Testis (tissue), 3 donors: Measurements from ENCODE around the gene IFI30. TPM values are rescaled to one million over a fixed set of nuclear protein-coding genes. Genes with fewer than 3 reads are reported as not detected.
A peak's percentile ranks its signal among the peaks of the same experiment; 100 is the strongest.

ENCODE experiments used
- DNase-seq: peaks from one replicate; pipeline ENCODE4 v3.0.0-alpha.2; 2019
- H3K27ac ChIP-seq, 2 donors: fragments of 200-600 bp; sonication (generic); one replicate each; pipeline ENCODE4 v1.5.1; 2019
- H3K27me3 ChIP-seq: fragments of 200-600 bp; sonication (generic); one replicate; pipeline ENCODE4 v1.5.1; 2019
- H3K36me3 ChIP-seq: fragments of 200-600 bp; sonication (generic); one replicate; pipeline ENCODE4 v1.5.1; 2017; ENCODE audit warnings: low read depth; ENCODE audit errors: missing control alignments
- H3K4me1 ChIP-seq: fragments of 200-600 bp; sonication (generic); one replicate; pipeline ENCODE4 v1.5.1; 2019
- H3K4me3 ChIP-seq, 2 donors: fragments of 200-600 bp; sonication (generic); one replicate each; pipeline ENCODE4 v1.5.1; 2017 to 2019
- H3K9me3 ChIP-seq: fragments of 200-600 bp; sonication (generic); one replicate; pipeline ENCODE4 v1.5.1; 2017
- POLR2A ChIP-seq: fragments of 450-650 bp; IDR thresholded peaks from one replicate; pipeline ENCODE4 v1.6.1; 2017; ENCODE audit warnings: antibody characterized with exemption, mild to moderate bottlenecking, moderate library complexity
- WGBS, 2 donors: methylation state at CpG; one replicate each; pipeline ENCODE4 v1.1.5; 2018; 5-methylcytosine and 5-hydroxymethylcytosine counted together
- intact Hi-C: fragments of 100-400 bp; cut with DNase I; formaldehyde crosslinking; loops from one replicate; pipeline ENCODE4 v1.15.1; 2023; ENCODE audit warnings: low total_unique reads
- polyA plus RNA-seq: library from polyadenylated mRNA; stranded (reverse); fragments of 350-450 nt; fragmentation: Illumina TruSeq; extraction: RNeasy Lipid Tissue Mini Kit (QIAGEN cat#74804); gene quantifications from one replicate; pipeline ENCODE4 v1.2.3, GENCODE V29; 2014; ENCODE audit warnings: low read depth, low replicate concordance; ENCODE audit not compliant: insufficient read depth
- total RNA-seq, 2 donors: library from RNA; depleted of rRNA; stranded (reverse); fragments of >200 nt; gene quantifications; one replicate each; pipeline ENCODE4 v1.2.3, GENCODE V29; 2016
- TF ChIP-seq, protein P1 (sequence below), 3 experiments: fragments of 450-650 bp in 2 of 3; fragments of 200-600 bp in 1 of 3; sonication (generic) in 1 of 3; IDR thresholded peaks; one replicate each; pipeline ENCODE4 v1.5.1; 2016 to 2019; ENCODE audit warnings: antibody characterized with exemption in 3 of 3, mild to moderate bottlenecking in 2 of 3, moderate library complexity in 1 of 3

IFI30 gene
- total and polyA plus RNA-seq, 3 donors from 2014 or later, result 3.2 to 47.6 (median 7.4) TPM

DNA sequence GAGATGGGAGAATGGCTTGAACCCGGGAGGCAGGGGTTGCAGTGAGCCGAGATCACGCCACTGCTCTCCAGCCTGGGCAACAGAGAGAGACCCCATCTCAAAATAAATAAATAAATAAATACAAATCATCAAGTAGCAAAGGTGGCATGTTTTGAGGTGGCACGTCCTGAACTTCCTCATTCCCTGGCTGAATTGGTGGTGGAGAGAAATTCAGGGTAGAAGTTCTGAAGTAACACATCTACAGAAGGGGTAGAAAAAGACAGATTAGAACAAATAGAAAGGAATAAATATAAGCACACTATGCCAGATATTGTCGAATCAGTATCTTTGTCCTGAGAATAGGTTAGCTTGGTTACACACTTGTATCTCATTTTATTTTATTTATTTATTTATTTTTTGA is 6.3 kb downstream of the IFI30 start:
- no peak for DNase-seq
- TF ChIP-seq, protein P1, sequence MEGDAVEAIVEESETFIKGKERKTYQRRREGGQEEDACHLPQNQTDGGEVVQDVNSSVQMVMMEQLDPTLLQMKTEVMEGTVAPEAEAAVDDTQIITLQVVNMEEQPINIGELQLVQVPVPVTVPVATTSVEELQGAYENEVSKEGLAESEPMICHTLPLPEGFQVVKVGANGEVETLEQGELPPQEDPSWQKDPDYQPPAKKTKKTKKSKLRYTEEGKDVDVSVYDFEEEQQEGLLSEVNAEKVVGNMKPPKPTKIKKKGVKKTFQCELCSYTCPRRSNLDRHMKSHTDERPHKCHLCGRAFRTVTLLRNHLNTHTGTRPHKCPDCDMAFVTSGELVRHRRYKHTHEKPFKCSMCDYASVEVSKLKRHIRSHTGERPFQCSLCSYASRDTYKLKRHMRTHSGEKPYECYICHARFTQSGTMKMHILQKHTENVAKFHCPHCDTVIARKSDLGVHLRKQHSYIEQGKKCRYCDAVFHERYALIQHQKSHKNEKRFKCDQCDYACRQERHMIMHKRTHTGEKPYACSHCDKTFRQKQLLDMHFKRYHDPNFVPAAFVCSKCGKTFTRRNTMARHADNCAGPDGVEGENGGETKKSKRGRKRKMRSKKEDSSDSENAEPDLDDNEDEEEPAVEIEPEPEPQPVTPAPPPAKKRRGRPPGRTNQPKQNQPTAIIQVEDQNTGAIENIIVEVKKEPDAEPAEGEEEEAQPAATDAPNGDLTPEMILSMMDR (IDR thresholded peaks at IDR 0.05), result no peak
- no peak for TF ChIP-seq POLR2A
- Histone ChIP-seq H3K27me3 (no peaks in the 10 kb centered on the region), H3K9me3 (no peaks in the 10 kb centered on the region), H3K4me1 (no peaks in the 10 kb centered on the region), H3K36me3 (no peaks in the 10 kb centered on the region), H3K4me3 (no peak overlapping the region), H3K27ac (no peak overlapping the region)
- intact Hi-C loops, result no loop called here
- 92 to 95% methylated on average over 5 of the region's 5 CpGs for WGBS, 2 donors

DNA sequence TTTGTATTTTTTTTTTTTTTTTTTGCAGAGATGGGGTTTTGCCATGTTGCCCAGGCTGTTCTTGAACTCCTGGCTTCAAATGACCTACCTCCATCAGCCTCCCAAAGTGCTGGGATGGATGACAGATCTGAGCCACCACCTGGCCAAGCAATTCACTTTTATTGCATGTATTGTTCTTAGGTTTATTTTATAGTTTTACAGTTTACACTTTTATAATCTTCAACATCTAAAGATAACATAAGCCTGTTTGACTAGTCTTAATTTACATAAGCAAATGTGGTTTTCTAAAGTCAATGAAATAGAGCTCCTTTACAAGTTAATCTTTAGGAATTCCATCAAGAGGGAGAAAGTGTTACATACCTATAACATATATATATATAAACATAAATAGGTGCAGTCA is 9.9 kb downstream of the IFI30 start:
- no peak for TF ChIP-seq POLR2A
- TF ChIP-seq, protein P1 (IDR thresholded peaks at IDR 0.05), result no peak
- no peak overlapping the region for H3K27ac ChIP-seq
- H3K4me3 ChIP-seq, result no peak overlapping the region
- intact Hi-C loops, result no loop called here
- no peaks in the 10 kb centered on the region for H3K9me3 ChIP-seq
- H3K27me3 ChIP-seq, result no peaks in the 10 kb centered on the region
- H3K36me3 ChIP-seq, result no peaks in the 10 kb centered on the region
- no peak for DNase-seq
- H3K4me1 ChIP-seq, result no peaks in the 10 kb centered on the region

DNA sequence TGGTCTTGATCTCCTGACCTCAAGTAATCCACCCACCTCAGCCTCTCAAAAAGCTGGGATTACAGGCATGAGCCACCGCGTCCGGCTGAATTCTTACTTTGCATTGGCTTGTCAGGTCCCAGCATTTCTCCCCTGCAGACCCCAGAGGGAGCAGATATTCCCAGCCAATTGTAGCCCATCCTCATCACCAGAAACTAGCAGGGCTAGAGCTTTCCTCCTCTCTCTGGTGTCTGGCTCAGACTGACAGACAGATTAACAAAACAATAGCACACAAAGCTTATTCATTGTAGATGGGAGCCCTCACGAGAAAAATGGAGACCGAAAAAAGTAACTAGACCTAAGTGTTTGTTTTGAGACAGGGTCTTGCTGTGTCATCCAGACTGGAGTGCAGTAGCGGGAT is 11.9 kb downstream of the IFI30 start:
- no peaks in the 10 kb centered on the region for H3K4me1 ChIP-seq
- no peak overlapping the region for H3K4me3 ChIP-seq
- DNase-seq, result no peak
- no peaks in the 10 kb centered on the region for H3K36me3 ChIP-seq
- no peaks in the 10 kb centered on the region for H3K9me3 ChIP-seq
- no peak overlapping the region for H3K27ac ChIP-seq
- intact Hi-C loops, result no loop called here
- WGBS, 2 donors, result 72 to 73% methylated on average over 6 of the region's 6 CpGs
- TF ChIP-seq, protein P1 (IDR thresholded peaks at IDR 0.05), result no peak
- no peak for TF ChIP-seq POLR2A
- no peaks in the 10 kb centered on the region for H3K27me3 ChIP-seq

DNA sequence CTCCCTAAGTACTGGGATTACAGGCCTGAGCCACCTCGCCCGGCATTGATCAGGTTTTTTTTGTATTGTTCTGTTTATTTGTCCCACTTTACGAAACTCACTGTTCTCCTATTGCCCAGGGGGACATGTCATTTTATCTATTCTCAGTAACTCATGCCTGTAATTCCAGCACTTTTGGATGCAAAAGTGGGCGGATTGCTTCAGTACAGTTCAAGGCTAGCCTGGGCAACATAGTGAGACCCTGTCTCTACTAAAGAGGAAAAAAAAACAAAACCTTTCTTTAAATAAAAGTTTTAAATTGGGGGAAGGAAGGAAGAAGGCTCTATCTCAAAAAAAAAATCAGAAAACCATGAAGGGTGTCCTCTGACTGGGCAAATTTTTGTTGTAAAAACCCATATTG is 16.7 kb downstream of the IFI30 start:
- intact Hi-C loops, result no loop called here
- TF ChIP-seq, protein P1 (IDR thresholded peaks at IDR 0.05), result no peak
- no peak for TF ChIP-seq POLR2A
- WGBS, 2 donors, result 64 to 79% methylated on average over 4 of the region's 4 CpGs
- Histone ChIP-seq H3K9me3 (no peaks in the 10 kb centered on the region), H3K4me3 (no peak overlapping the region), H3K4me1 (peaks cover 15% of the 10 kb centered on the region), H3K27me3 (no peaks in the 10 kb centered on the region), H3K27ac (no peak overlapping the region), H3K36me3 (no peaks in the 10 kb centered on the region)
- DNase-seq, result no peak

DNA sequence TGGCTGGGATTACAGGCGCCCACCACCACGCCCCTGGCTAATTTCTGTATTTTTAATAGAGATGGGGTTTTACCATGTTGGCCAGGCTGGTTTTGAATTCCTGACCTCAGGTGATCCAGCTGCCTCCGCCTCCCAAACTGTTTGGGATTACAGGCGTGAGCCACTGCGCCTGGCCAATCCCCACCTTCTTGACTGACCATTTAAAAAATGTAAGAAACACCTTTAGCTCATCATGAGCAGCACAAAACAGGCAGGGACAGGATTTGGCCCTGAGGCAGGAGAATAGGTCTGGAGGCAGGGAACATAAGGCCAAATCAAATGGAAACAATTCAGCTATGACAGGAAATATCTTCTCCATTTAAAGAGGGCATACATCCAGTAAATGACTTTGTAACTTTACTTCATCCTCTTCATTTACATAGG is 18.0 kb downstream of the IFI30 start:
- no peak for DNase-seq
- Histone ChIP-seq H3K9me3 (no peaks in the 10 kb centered on the region), H3K4me1 (peaks cover 15% of the 10 kb centered on the region), H3K27ac (peak overlapping the region; percentile 90 to 98), H3K27me3 (no peaks in the 10 kb centered on the region), H3K4me3 (peak overlapping the region in 1 of 2 donors; percentile 83), H3K36me3 (no peaks in the 10 kb centered on the region)
- intact Hi-C loops, result no loop called here
- TF ChIP-seq POLR2A, result no peak
- TF ChIP-seq, protein P1 (IDR thresholded peaks at IDR 0.05), result peak in 1 of 3 experiments; percentile 28
- 33 to 46% methylated on average over 5 of the region's 5 CpGs for WGBS, 2 donors
